Astrocyte of the spinal cord (primary cell): ENCODE data around the gene IL18R1.

Experiments
- DNase-seq: peaks from one replicate; pipeline ENCODE4 v3.0.0; 2011; ENCODE audit warnings: low read depth, low spot score
- H3K4me3 ChIP-seq: 2 replicates; pipeline ENCODE4 v1.5.1; 2011; ENCODE audit warnings: low read depth, mild to moderate bottlenecking, low read length, moderate library complexity
- CTCF ChIP-seq: IDR thresholded peaks from 2 replicates; pipeline ENCODE4 v1.5.1; 2012; ENCODE audit warnings: low read depth, mild to moderate bottlenecking, low read length, inconsistent platforms
- in situ Hi-C: cut with HindIII; loops from 2 replicates; pipeline ENCODE4 v1.10.0; 2017; ENCODE audit warnings: low sequenced_read_pairs

IL18R1 gene

GRCh38 chr2:102335871-102336366, 19.7 kb upstream of the IL18R1 start:
- no peak for DNase-seq
- TF ChIP-seq CTCF = no peak
- in situ Hi-C loops = no loop called here
- H3K4me3 ChIP-seq = no peak overlapping the region

GRCh38 chr2:102336502-102336945, 19.1 kb upstream of the IL18R1 start:
- TF ChIP-seq CTCF = no peak
- DNase-seq = no peak
- no peak overlapping the region for H3K4me3 ChIP-seq
- in situ Hi-C loops = no loop called here

- no peak for TF ChIP-seq CTCF
- in situ Hi-C loops = no loop called here
- H3K4me3 ChIP-seq = no peak overlapping the region
- no peak for DNase-seq
Measured at GRCh38 chr2:102337012-102337411, 18.6 kb upstream of the IL18R1 start.

GRCh38 chr2:102337481-102338386, 17.9 kb upstream of the IL18R1 start:
- in situ Hi-C loops = no loop called here
- TF ChIP-seq CTCF = no peak
- H3K4me3 ChIP-seq = no peak overlapping the region
- DNase-seq = no peak

GRCh38 chr2:102340778-102341177, 14.8 kb upstream of the IL18R1 start:
- in situ Hi-C loops = no loop called here
- TF ChIP-seq CTCF = no peak
- no peak overlapping the region for H3K4me3 ChIP-seq
- no peak for DNase-seq

GRCh38 chr2:102342888-102343287, 12.7 kb upstream of the IL18R1 start:
- in situ Hi-C loops = no loop called here
- peak; percentile 28 for DNase-seq
- peak; percentile 25 for TF ChIP-seq CTCF

More at GRCh38 chr2:102342888-102343287, 12.7 kb upstream of the IL18R1 start:
- no peak overlapping the region for H3K4me3 ChIP-seq
